Aorta (tissue), 5 donors: ENCODE results near the gene ABI2. TPM values are rescaled to one million over a fixed set of nuclear protein-coding genes. Genes with fewer than 3 reads are reported as not detected.
A peak's percentile ranks its signal among the peaks of the same experiment; 100 is the strongest.
"Not testable (repeated sequence)": the region's sequence is repeated elsewhere in the genome, so short reads cannot be mapped to it uniquely, and the experiment has no call there.

Experiments used
- ATAC-seq: fragments of 200-7000 bp; cut with Tn5 transposase; one replicate; pipeline ENCODE4 v1.9.1; 2022; ENCODE audit warnings: moderate library complexity; ENCODE audit not compliant: low FRiP score
- DNase-seq, 2 donors: peaks; one replicate each; pipeline ENCODE4 v3.0.0-alpha.2; 2020
- H3K27ac ChIP-seq, 2 donors: one replicate each; pipeline ENCODE4 v1.5.1; 2013; ENCODE audit warnings: low read length in 2 of 2, mild to moderate bottlenecking in 2 of 2, moderate library complexity in 2 of 2, control low read depth in 1 of 2, inconsistent platforms in 1 of 2, low read depth in 1 of 2
- H3K27me3 ChIP-seq, 2 donors: one replicate each; pipeline ENCODE4 v1.6.1; 2013; ENCODE audit warnings: control low read depth in 1 of 2, low read length in 1 of 2, mild to moderate bottlenecking in 1 of 2, moderate library complexity in 1 of 2; ENCODE audit not compliant: insufficient read depth in 2 of 2, control insufficient read depth in 1 of 2
- H3K36me3 ChIP-seq, 2 donors: one replicate each; pipeline ENCODE4 v1.6.1; 2013; ENCODE audit warnings: control low read depth in 1 of 2, low read length in 1 of 2, mild to moderate bottlenecking in 1 of 2; ENCODE audit not compliant: insufficient read depth in 2 of 2, control insufficient read depth in 1 of 2
- H3K4me1 ChIP-seq, 2 donors: one replicate each; pipeline ENCODE4 v1.6.1; 2013; ENCODE audit warnings: low read length in 2 of 2, control low read depth in 1 of 2, mild to moderate bottlenecking in 1 of 2, moderate library complexity in 1 of 2; ENCODE audit not compliant: insufficient read depth in 2 of 2, control insufficient read depth in 1 of 2
- H3K4me3 ChIP-seq, 2 donors: one replicate each; pipeline ENCODE4 v1.5.1; 2013; ENCODE audit warnings: low read length in 2 of 2, control low read depth in 1 of 2, mild to moderate bottlenecking in 1 of 2
- H3K9me3 ChIP-seq: one replicate; pipeline ENCODE4 v1.6.1; 2013; ENCODE audit warnings: mild to moderate bottlenecking, low read length; ENCODE audit not compliant: control insufficient read depth
- WGBS, 2 donors: extraction: QIAGEN DNeasy Blood & Tissue Kit; methylation state at CpG; one replicate each; pipeline ENCODE4 v1.1.7; 2013; 5-methylcytosine and 5-hydroxymethylcytosine counted together
- intact Hi-C, 2 donors: fragments of 100-400 bp; cut with DNase I; formaldehyde crosslinking; loops; one replicate each; pipeline versions ENCODE4 v1.14.2 to v1.15.0; 2022
- polyA plus RNA-seq, 2 donors: library from polyadenylated mRNA; stranded (reverse); fragments of 200-250 nt; gene quantifications; one replicate each; pipeline ENCODE4 v1.2.3, GENCODE V29; 2013
- total RNA-seq, 2 donors: library from RNA; stranded (reverse); fragmentation: NEBNext Ultra II Directional; extraction: Animal tissue kit (Norgen Biotek cat#: 25700); gene quantifications; one replicate each; pipeline ENCODE4 v1.2.1, GENCODE V29; 2021
- donor health status: healthy with polysubstance abuse.
- donor health status: Bipolar disorder and iron deficiency.
- donor health status: DM: no; HTN: no; CAD: no.
- donor health status: DM: no; HTN: no; CAD: no.
- donor health status: DM: yes; HTN: yes; CAD: no.

ABI2 gene
- total and polyA plus RNA-seq, 4 donors = 12.1 to 67.6 (median 42.3) TPM

GRCh38 chr2:203326356-203326755, 1.8 kb upstream of the ABI2 start:
- H3K4me1 ChIP-seq = no peaks in the 10 kb centered on the region
- H3K27me3 ChIP-seq = no peaks in the 10 kb centered on the region
- intact Hi-C loops = loop anchor here in 1 of 2 donors (10.0 kb wide), 1 partner anchor 118 kb away; no protein-coding TSS in a partner anchor
- DNase-seq (no peak), ATAC-seq (no peak)
- no peaks in the 10 kb centered on the region for H3K9me3 ChIP-seq
- H3K36me3 ChIP-seq = no peaks in the 10 kb centered on the region
- H3K27ac ChIP-seq = no peak overlapping the region
- no peak overlapping the region for H3K4me3 ChIP-seq
- 95 to 98% methylated on average over 1 of the region's 1 CpG for WGBS, 2 donors

GRCh38 chr2:203327582-203327900, 653 bp upstream of the ABI2 start:
- peak overlapping the region; percentile 95 to 98 for H3K4me3 ChIP-seq
- peak overlapping the region in 1 of 2 donors; percentile 43 for H3K27ac ChIP-seq
- DNase-seq (no peak), ATAC-seq (no peak)
- H3K27me3 ChIP-seq = no peaks in the 10 kb centered on the region
- intact Hi-C loops = loop anchor here in 1 of 2 donors (10.0 kb wide), 1 partner anchor 117 kb away; no protein-coding TSS in a partner anchor
- no peaks in the 10 kb centered on the region for H3K4me1 ChIP-seq
- no peaks in the 10 kb centered on the region for H3K9me3 ChIP-seq
- no peaks in the 10 kb centered on the region for H3K36me3 ChIP-seq
- WGBS, 2 donors = 3 to 7% methylated on average over 7 of the region's 7 CpGs

- intact Hi-C loops = loop anchor here in 1 of 2 donors (10.0 kb wide), 1 partner anchor 116 kb away; no protein-coding TSS in a partner anchor
- H3K9me3 ChIP-seq = no peaks in the 10 kb centered on the region
- WGBS, 2 donors = 0 to 1% methylated on average over 30 to 31 of the region's 31 CpGs
- peak overlapping the region; percentile 44 to 62 for H3K27ac ChIP-seq
- peak; percentile 78 for ATAC-seq
- H3K4me1 ChIP-seq = no peaks in the 10 kb centered on the region
- no peaks in the 10 kb centered on the region for H3K36me3 ChIP-seq
- no peaks in the 10 kb centered on the region for H3K27me3 ChIP-seq
- DNase-seq = peak; percentile 52 to 89
- H3K4me3 ChIP-seq = peak overlapping the region; percentile 95 to 98
These were observed 756 bp downstream of the ABI2 start for GRCh38 chr2:203328760-203329540.

GRCh38 chr2:203330434-203330833, 2.2 kb downstream of the ABI2 start:
- DNase-seq (no peak), ATAC-seq (no peak)
- H3K27ac ChIP-seq = no peak overlapping the region
- H3K36me3 ChIP-seq = no peaks in the 10 kb centered on the region
- H3K4me1 ChIP-seq = no peaks in the 10 kb centered on the region
- H3K27me3 ChIP-seq = no peaks in the 10 kb centered on the region
- no peaks in the 10 kb centered on the region for H3K9me3 ChIP-seq
- H3K4me3 ChIP-seq = no peak overlapping the region
- intact Hi-C loops = no loop called here

GRCh38 chr2:203338322-203338721, 10.1 kb downstream of the ABI2 start:
- Histone ChIP-seq H3K4me3 (no peak overlapping the region), H3K9me3 (no peaks in the 10 kb centered on the region), H3K36me3 (no peaks in the 10 kb centered on the region), H3K4me1 (peaks cover 0 to 5% of the 10 kb centered on the region in 2 donors), H3K27ac (no peak overlapping the region), H3K27me3 (no peaks in the 10 kb centered on the region)
- WGBS, 2 donors = 45 to 50% methylated on average over 4 of the region's 4 CpGs
- DNase-seq (no peak), ATAC-seq (no peak)
- intact Hi-C loops = no loop called here

GRCh38 chr2:203340791-203341487, 12.7 kb downstream of the ABI2 start:
- Histone ChIP-seq H3K27me3 (no peaks in the 10 kb centered on the region), H3K36me3 (no peaks in the 10 kb centered on the region), H3K27ac (peak overlapping the region in 1 of 2 donors; percentile 50), H3K9me3 (no peaks in the 10 kb centered on the region), H3K4me3 (no peak overlapping the region), H3K4me1 (peaks cover 0 to 5% of the 10 kb centered on the region in 2 donors)
- WGBS, 2 donors = 25 to 26% methylated on average over 6 of the region's 6 CpGs
- DNase-seq (no peak), ATAC-seq (no peak)
- intact Hi-C loops = no loop called here

- Histone ChIP-seq H3K27me3 (no peaks in the 10 kb centered on the region), H3K4me1 (peaks cover 0 to 5% of the 10 kb centered on the region in 2 donors), H3K9me3 (no peaks in the 10 kb centered on the region), H3K4me3 (no peak overlapping the region), H3K27ac (no peak overlapping the region), H3K36me3 (peaks cover 0 to 2% of the 10 kb centered on the region in 2 donors)
- no peak for DNase-seq
- intact Hi-C loops = no loop called here
- no peak for ATAC-seq
- 48 to 52% methylated on average over 2 of the region's 2 CpGs for WGBS, 2 donors
These were observed 13.6 kb downstream of the ABI2 start for GRCh38 chr2:203341741-203342310.

GRCh38 chr2:203342374-203342773, 14.2 kb downstream of the ABI2 start:
- H3K27ac ChIP-seq = peak overlapping the region in 1 of 2 donors; percentile 25
- H3K9me3 ChIP-seq, DNase-seq, H3K4me3 ChIP-seq, H3K4me1 ChIP-seq, intact Hi-C loops, ATAC-seq, H3K36me3 ChIP-seq, H3K27me3 ChIP-seq: not testable (repeated sequence)
- 98% methylated on average over 4 of the region's 4 CpGs for WGBS, 2 donors
